Measurements from ENCODE around the gene ZNF224. TPM values are rescaled to one million over a fixed set of nuclear protein-coding genes. Genes with fewer than 3 reads are reported as not detected.
A peak's percentile ranks its signal among the peaks of the same experiment; 100 is the strongest.

Gene ZNF224
- total and polyA plus RNA-seq, 2 of the 13 experiments (the other 11 are each of a cell fraction or from before 2014, with no cell fraction given) = 13.0 to 16.1 TPM

DNA sequence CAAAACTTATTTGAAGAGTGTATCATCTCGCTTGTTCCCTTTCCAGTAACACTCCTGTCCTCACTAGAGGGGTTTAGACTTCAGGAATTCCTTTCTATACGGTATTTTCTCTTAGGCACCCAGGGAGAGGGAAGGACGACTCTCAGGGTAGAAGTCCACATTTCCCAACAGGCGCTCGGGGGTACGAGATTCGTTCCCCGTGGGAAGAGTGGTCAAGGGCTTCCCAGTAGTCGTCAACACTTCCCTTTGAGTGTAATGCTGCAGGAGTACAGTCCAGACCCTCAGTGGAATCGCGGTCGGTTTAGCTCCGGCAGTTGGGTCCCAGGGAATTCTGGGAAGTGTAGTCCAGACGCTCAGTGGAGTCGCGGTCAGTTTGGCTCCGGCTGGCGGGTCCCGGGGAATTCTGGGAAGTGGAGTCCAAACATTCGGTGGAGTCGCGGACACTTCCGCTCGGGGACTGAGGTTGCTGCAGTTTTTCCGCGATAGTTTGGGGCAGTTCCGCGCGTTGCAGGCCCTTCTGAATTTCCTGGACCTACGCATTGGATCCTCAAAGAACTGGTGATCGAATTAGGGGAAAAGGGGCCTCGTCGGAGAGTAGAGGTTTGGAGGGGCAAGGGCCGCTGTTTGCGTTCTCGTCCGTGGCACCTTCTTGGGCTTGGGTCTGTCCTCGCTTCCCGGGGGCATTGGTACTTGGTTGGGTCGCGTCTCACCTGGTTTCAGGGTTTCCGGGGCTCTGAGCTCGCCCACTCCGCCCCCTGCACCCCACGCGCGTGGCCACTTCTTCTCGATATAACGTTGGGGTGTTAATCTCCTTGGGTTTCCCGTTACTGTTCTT is at the start of gene ZNF224 (continued):
- TF ChIP-seq, protein P1, sequence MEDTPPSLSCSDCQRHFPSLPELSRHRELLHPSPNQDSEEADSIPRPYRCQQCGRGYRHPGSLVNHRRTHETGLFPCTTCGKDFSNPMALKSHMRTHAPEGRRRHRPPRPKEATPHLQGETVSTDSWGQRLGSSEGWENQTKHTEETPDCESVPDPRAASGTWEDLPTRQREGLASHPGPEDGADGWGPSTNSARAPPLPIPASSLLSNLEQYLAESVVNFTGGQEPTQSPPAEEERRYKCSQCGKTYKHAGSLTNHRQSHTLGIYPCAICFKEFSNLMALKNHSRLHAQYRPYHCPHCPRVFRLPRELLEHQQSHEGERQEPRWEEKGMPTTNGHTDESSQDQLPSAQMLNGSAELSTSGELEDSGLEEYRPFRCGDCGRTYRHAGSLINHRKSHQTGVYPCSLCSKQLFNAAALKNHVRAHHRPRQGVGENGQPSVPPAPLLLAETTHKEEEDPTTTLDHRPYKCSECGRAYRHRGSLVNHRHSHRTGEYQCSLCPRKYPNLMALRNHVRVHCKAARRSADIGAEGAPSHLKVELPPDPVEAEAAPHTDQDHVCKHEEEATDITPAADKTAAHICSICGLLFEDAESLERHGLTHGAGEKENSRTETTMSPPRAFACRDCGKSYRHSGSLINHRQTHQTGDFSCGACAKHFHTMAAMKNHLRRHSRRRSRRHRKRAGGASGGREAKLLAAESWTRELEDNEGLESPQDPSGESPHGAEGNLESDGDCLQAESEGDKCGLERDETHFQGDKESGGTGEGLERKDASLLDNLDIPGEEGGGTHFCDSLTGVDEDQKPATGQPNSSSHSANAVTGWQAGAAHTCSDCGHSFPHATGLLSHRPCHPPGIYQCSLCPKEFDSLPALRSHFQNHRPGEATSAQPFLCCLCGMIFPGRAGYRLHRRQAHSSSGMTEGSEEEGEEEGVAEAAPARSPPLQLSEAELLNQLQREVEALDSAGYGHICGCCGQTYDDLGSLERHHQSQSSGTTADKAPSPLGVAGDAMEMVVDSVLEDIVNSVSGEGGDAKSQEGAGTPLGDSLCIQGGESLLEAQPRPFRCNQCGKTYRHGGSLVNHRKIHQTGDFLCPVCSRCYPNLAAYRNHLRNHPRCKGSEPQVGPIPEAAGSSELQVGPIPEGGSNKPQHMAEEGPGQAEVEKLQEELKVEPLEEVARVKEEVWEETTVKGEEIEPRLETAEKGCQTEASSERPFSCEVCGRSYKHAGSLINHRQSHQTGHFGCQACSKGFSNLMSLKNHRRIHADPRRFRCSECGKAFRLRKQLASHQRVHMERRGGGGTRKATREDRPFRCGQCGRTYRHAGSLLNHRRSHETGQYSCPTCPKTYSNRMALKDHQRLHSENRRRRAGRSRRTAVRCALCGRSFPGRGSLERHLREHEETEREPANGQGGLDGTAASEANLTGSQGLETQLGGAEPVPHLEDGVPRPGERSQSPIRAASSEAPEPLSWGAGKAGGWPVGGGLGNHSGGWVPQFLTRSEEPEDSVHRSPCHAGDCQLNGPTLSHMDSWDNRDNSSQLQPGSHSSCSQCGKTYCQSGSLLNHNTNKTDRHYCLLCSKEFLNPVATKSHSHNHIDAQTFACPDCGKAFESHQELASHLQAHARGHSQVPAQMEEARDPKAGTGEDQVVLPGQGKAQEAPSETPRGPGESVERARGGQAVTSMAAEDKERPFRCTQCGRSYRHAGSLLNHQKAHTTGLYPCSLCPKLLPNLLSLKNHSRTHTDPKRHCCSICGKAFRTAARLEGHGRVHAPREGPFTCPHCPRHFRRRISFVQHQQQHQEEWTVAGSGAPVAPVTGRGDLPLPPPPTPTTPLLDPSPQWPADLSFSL (CRISPR knock-in tag; IDR thresholded peaks at IDR 0.05) = no peak
- no peak for TF ChIP-seq STAT5B (CRISPR knock-in tag; IDR thresholded peaks at IDR 0.05)
- peak; percentile 60 for TF ChIP-seq SALL1 (CRISPR knock-in tag; IDR thresholded peaks at IDR 0.05)
- TF ChIP-seq AFF4 (CRISPR knock-in tag; IDR thresholded peaks at IDR 0.05) = no peak
- TF ChIP-seq, protein P2, sequence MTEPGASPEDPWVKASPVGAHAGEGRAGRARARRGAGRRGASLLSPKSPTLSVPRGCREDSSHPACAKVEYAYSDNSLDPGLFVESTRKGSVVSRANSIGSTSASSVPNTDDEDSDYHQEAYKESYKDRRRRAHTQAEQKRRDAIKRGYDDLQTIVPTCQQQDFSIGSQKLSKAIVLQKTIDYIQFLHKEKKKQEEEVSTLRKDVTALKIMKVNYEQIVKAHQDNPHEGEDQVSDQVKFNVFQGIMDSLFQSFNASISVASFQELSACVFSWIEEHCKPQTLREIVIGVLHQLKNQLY (CRISPR knock-in tag; IDR thresholded peaks at IDR 0.05) = no peak
- TF ChIP-seq, protein P3, sequence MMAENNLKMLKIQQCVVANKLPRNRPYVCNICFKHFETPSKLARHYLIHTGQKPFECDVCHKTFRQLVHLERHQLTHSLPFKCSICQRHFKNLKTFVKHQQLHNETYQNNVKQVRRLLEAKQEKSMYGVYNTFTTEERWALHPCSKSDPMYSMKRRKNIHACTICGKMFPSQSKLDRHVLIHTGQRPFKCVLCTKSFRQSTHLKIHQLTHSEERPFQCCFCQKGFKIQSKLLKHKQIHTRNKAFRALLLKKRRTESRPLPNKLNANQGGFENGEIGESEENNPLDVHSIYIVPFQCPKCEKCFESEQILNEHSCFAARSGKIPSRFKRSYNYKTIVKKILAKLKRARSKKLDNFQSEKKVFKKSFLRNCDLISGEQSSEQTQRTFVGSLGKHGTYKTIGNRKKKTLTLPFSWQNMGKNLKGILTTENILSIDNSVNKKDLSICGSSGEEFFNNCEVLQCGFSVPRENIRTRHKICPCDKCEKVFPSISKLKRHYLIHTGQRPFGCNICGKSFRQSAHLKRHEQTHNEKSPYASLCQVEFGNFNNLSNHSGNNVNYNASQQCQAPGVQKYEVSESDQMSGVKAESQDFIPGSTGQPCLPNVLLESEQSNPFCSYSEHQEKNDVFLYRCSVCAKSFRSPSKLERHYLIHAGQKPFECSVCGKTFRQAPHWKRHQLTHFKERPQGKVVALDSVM (CRISPR knock-in tag; IDR thresholded peaks at IDR 0.05) = no peak
- TF ChIP-seq, protein P4, sequence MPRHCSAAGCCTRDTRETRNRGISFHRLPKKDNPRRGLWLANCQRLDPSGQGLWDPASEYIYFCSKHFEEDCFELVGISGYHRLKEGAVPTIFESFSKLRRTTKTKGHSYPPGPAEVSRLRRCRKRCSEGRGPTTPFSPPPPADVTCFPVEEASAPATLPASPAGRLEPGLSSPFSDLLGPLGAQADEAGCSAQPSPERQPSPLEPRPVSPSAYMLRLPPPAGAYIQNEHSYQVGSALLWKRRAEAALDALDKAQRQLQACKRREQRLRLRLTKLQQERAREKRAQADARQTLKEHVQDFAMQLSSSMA (CRISPR knock-in tag; IDR thresholded peaks at IDR 0.05) = no peak
- TF ChIP-seq SMAD3 (CRISPR knock-in tag; IDR thresholded peaks at IDR 0.05) = peak; percentile 58
- TF ChIP-seq ZFX (CRISPR knock-in tag; IDR thresholded peaks at IDR 0.05; ENCODE audit: low read depth) = peak; percentile 84
- TF ChIP-seq GATA4 (IDR thresholded peaks at IDR 0.05; ENCODE audit: borderline replicate concordance, low read depth) = peak; percentile 48; the same call in 1 of the 2 replicates
- TF ChIP-seq ZNF839 (CRISPR knock-in tag; IDR thresholded peaks at IDR 0.05; ENCODE audit: borderline replicate concordance) = no peak
- peak; percentile 63 for TF ChIP-seq ZNF317 (CRISPR knock-in tag; IDR thresholded peaks at IDR 0.05)
- TF ChIP-seq ZNF274 (CRISPR knock-in tag; IDR thresholded peaks at IDR 0.05) = peak; percentile 59; the same call in 1 of the 2 replicates
- TF ChIP-seq MED13 (CRISPR knock-in tag; IDR thresholded peaks at IDR 0.05) = 0 out of 2 replicates have a peak, but pooled peaks have one; percentile 37
- TF ChIP-seq JUND (CRISPR knock-in tag; IDR thresholded peaks at IDR 0.05) = no peak

Measured in HepG2 (cell line).